OCI-LY3 (cell line): ENCODE data around the gene ADRA2A.

ENCODE experiments used
- H2AFZ ChIP-seq: fragments of 200-600, 300-600 bp; shearing (Covaris generic); 2 replicates; pipeline ENCODE4 v1.6.0; 2014; ENCODE audit warnings: antibody characterized with exemption, low read depth, low read length
- H3K27ac ChIP-seq: fragments of 200-600, 300-600 bp; sonication (generic); 2 replicates; pipeline ENCODE4 v1.5.1; 2014; ENCODE audit warnings: mild to moderate bottlenecking, low read length, moderate library complexity, mixed read lengths
- H3K27me3 ChIP-seq: fragments of 200-600, 300-600 bp; sonication (generic); 2 replicates; pipeline ENCODE4 v1.6.1; 2014; ENCODE audit warnings: low read depth, low read length, mixed read lengths
- H3K36me3 ChIP-seq: fragments of 200-600, 300-600 bp; sonication (generic); replicated peaks from 2 replicates; pipeline ENCODE3; 2014; ENCODE audit warnings: low read depth, low read length, mixed read lengths
- H3K4me1 ChIP-seq: fragments of 300-600, 200-600 bp; sonication (generic); 2 replicates; pipeline ENCODE4 v1.6.1; 2014; ENCODE audit warnings: low read length, mixed read lengths
- H3K4me2 ChIP-seq: fragments of 200-600, 300-600 bp; sonication (generic); 2 replicates; pipeline ENCODE4 v1.6.1; 2014; ENCODE audit warnings: low read length, mixed read lengths
- H3K4me3 ChIP-seq: fragments of 300-600, 200-600 bp; sonication (generic); 2 replicates; pipeline ENCODE4 v1.5.1; 2014; ENCODE audit warnings: antibody characterized with exemption, mild to moderate bottlenecking, low read length, moderate library complexity
- H3K79me2 ChIP-seq: fragments of 300-600, 200-600 bp; shearing (Covaris generic); 2 replicates; pipeline ENCODE4 v1.6.1; 2014; ENCODE audit warnings: mild to moderate bottlenecking, low read length, mixed read lengths
- H3K9ac ChIP-seq: fragments of 300-600, 200-600 bp; shearing (Covaris generic); 2 replicates; pipeline ENCODE4 v1.6.0; 2014; ENCODE audit warnings: mild to moderate bottlenecking, low read length, moderate library complexity
- H3K9me3 ChIP-seq: fragments of 200-600, 300-600 bp; shearing (Covaris generic); 2 replicates; pipeline ENCODE4 v1.6.1; 2014; ENCODE audit warnings: low read length, mixed read lengths; ENCODE audit not compliant: insufficient read depth
- H4K20me1 ChIP-seq: fragments of 200-600, 300-600 bp; sonication (generic); 2 replicates; pipeline ENCODE4 v1.6.1; 2016; ENCODE audit warnings: low read length, mixed read lengths; ENCODE audit not compliant: insufficient read depth
- CTCF ChIP-seq: fragments of 200-600, 300-600 bp; sonication (generic); IDR thresholded peaks from 2 replicates; pipeline ENCODE4 v1.5.1; 2014; ENCODE audit warnings: antibody characterized with exemption, low read length, low read depth
- EZH2phosphoT487 ChIP-seq: fragments of 200-600 bp; shearing (Covaris generic); IDR thresholded peaks from 2 replicates; pipeline ENCODE4 v1.6.1; 2018; ENCODE audit warnings: antibody characterized with exemption, mixed run types, low read depth

Gene ADRA2A

GRCh38 chr10:111077785-111078504 lies 1.1 kb downstream of the ADRA2A start:
- no peak overlapping the region for H3K9ac ChIP-seq
- no peak overlapping the region for H3K4me3 ChIP-seq
- H3K9me3 ChIP-seq = no peaks in the 10 kb centered on the region
- no peaks in the 10 kb centered on the region for H3K27me3 ChIP-seq
- no peak overlapping the region for H3K27ac ChIP-seq
- no peaks in the 10 kb centered on the region for H3K4me1 ChIP-seq
- H3K4me2 ChIP-seq = no peak overlapping the region
- no peak overlapping the region for H2AFZ ChIP-seq
- H4K20me1 ChIP-seq = no peaks in the 10 kb centered on the region
- no peaks in the 10 kb centered on the region for H3K79me2 ChIP-seq
- no peaks in the 10 kb centered on the region for H3K36me3 ChIP-seq
- no peak for TF ChIP-seq EZH2phosphoT487
- no peak for TF ChIP-seq CTCF

GRCh38 chr10:111078505-111079185 lies 1.8 kb downstream of the ADRA2A start:
- no peaks in the 10 kb centered on the region for H3K36me3 ChIP-seq
- no peaks in the 10 kb centered on the region for H4K20me1 ChIP-seq
- H3K4me2 ChIP-seq = no peak overlapping the region
- no peaks in the 10 kb centered on the region for H3K4me1 ChIP-seq
- H2AFZ ChIP-seq = no peak overlapping the region
- no peak overlapping the region for H3K27ac ChIP-seq
- TF ChIP-seq CTCF (no peak), EZH2phosphoT487 (no peak)
- no peak overlapping the region for H3K4me3 ChIP-seq
- no peaks in the 10 kb centered on the region for H3K79me2 ChIP-seq
- H3K9ac ChIP-seq = no peak overlapping the region
- H3K9me3 ChIP-seq = no peaks in the 10 kb centered on the region
- no peaks in the 10 kb centered on the region for H3K27me3 ChIP-seq

- no peak overlapping the region for H3K4me3 ChIP-seq
- H3K27ac ChIP-seq = no peak overlapping the region
- H4K20me1 ChIP-seq = no peaks in the 10 kb centered on the region
- no peaks in the 10 kb centered on the region for H3K79me2 ChIP-seq
- no peaks in the 10 kb centered on the region for H3K4me1 ChIP-seq
- H3K9ac ChIP-seq = no peak overlapping the region
- no peak overlapping the region for H2AFZ ChIP-seq
- H3K36me3 ChIP-seq = no peaks in the 10 kb centered on the region
- H3K9me3 ChIP-seq = no peaks in the 10 kb centered on the region
- H3K4me2 ChIP-seq = no peak overlapping the region
- TF ChIP-seq CTCF = no peak
- TF ChIP-seq EZH2phosphoT487 = no peak
- H3K27me3 ChIP-seq = no peaks in the 10 kb centered on the region
Measured at GRCh38 chr10:111079241-111079760, 2.5 kb downstream of the ADRA2A start.

- no peaks in the 10 kb centered on the region for H3K79me2 ChIP-seq
- no peak overlapping the region for H3K9ac ChIP-seq
- no peaks in the 10 kb centered on the region for H3K27me3 ChIP-seq
- H3K4me3 ChIP-seq = no peak overlapping the region
- H3K9me3 ChIP-seq = no peaks in the 10 kb centered on the region
- TF ChIP-seq EZH2phosphoT487 (no peak), CTCF (no peak)
- H3K27ac ChIP-seq = no peak overlapping the region
- no peak overlapping the region for H3K4me2 ChIP-seq
- H3K36me3 ChIP-seq = no peaks in the 10 kb centered on the region
- H4K20me1 ChIP-seq = no peaks in the 10 kb centered on the region
- no peaks in the 10 kb centered on the region for H3K4me1 ChIP-seq
- no peak overlapping the region for H2AFZ ChIP-seq
Measured at GRCh38 chr10:111079781-111080180, 3.0 kb downstream of the ADRA2A start.
